ENCODE measurements around the gene LSP1. TPM values are rescaled to one million over a fixed set of nuclear protein-coding genes. Genes with fewer than 3 reads are reported as not detected.

LSP1 gene
- total and polyA plus RNA-seq, 2 donors from 2014 or later = 8.4 to 26.1 TPM

DNA sequence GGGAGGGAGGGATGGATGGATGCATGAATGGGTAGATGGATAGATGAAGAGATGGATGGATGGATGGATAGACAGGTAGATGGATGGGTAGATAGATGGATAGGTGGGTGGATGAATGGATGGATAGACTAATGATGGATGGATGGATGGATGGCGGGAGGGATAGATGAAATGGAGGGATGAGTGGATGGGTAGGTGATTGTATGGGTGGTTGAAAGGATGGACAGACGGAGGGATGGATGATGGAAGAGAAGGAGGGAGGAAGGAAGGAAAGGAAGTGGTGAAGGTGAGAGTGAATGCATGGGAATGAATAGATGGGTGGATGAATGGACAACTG is 62.9 kb downstream of the LSP1 start:
- FAIRE-seq (no peak), DNase-seq (no peak)
- Histone ChIP-seq H3K27ac (ENCODE audit: low read depth in 2 of 2, low read length in 2 of 2) (no peak overlapping the region), H3K36me3 (ENCODE audit: control insufficient read depth in 2 of 3, insufficient read depth in 3 of 3, low read length in 3 of 3) (no peaks in the 10 kb centered on the region), H3K27me3 (ENCODE audit: control insufficient read depth, insufficient read depth, low read length) (no peaks in the 10 kb centered on the region), H3K9me3 (ENCODE audit: control insufficient read depth in 2 of 3, insufficient read depth in 1 of 3, low read length in 3 of 3) (no peaks in the 10 kb centered on the region), H3K4me3 (ENCODE audit: low read length in 3 of 3) (no peak overlapping the region), H3K4me1 (ENCODE audit: control insufficient read depth in 2 of 3, insufficient read depth in 2 of 3, low read depth in 1 of 3, low read length in 3 of 3) (no peaks in the 10 kb centered on the region), H3K9ac (ENCODE audit: low read length in 3 of 3) (no peak overlapping the region)
- intact Hi-C loops (cut with DNase I) = loop anchor here (1.0 kb wide), 1 partner anchor 22 kb away; no protein-coding TSS in a partner anchor
- TF ChIP-seq, protein P1, sequence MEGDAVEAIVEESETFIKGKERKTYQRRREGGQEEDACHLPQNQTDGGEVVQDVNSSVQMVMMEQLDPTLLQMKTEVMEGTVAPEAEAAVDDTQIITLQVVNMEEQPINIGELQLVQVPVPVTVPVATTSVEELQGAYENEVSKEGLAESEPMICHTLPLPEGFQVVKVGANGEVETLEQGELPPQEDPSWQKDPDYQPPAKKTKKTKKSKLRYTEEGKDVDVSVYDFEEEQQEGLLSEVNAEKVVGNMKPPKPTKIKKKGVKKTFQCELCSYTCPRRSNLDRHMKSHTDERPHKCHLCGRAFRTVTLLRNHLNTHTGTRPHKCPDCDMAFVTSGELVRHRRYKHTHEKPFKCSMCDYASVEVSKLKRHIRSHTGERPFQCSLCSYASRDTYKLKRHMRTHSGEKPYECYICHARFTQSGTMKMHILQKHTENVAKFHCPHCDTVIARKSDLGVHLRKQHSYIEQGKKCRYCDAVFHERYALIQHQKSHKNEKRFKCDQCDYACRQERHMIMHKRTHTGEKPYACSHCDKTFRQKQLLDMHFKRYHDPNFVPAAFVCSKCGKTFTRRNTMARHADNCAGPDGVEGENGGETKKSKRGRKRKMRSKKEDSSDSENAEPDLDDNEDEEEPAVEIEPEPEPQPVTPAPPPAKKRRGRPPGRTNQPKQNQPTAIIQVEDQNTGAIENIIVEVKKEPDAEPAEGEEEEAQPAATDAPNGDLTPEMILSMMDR (IDR thresholded peaks at IDR 0.05; ENCODE audit: borderline replicate concordance, extremely low read depth, insufficient read depth) = no peak

DNA sequence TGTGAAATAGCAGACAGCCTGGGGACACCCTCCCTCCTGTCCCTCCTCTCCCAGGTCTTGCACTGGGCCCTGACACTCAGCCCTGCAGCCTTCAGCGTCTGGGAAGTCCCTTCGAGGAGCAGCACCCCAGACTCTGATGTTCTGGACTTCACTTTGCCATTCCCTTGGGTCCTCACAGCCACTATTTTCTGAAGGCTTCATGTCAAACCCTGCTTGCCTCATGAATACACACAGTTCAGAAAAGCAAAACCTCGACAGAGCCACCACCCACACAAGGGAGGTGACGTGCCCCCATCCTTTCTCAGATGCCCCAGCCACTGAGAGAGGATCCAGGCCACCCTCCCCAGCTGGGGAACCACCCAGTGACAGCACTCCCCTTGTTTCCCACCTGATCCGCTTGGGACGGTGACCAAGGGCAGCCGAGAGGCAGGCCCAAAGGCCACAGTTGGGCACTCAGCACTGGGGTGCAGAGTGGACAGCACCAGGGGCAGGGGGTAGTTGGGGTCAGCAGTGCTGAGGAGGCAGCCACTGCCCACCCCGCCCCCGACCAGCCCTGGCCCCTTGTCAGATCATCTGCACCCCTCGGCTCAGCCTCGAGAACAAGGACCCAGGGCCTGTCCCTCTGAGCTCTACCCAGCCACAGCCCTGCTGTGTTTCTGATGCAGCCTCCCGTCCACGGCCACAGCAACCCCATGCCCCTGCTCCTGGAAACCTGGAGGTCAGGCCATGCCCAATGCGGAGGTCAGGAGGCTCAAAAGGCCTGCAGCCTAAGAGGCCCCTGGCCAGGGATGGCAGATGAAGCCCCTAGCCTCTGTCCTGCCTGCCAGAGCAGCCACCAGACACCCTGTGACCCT is 63.5 kb downstream of the LSP1 start:
- H3K27ac ChIP-seq (ENCODE audit: low read depth in 2 of 2, low read length in 2 of 2) = no peak overlapping the region
- TF ChIP-seq, protein P1 (IDR thresholded peaks at IDR 0.05; ENCODE audit: borderline replicate concordance, extremely low read depth, insufficient read depth) = no peak
- H3K9ac ChIP-seq (ENCODE audit: low read length in 3 of 3) = no peak overlapping the region
- DNase-seq (no peak), FAIRE-seq (no peak)
- H3K36me3 ChIP-seq (ENCODE audit: control insufficient read depth in 2 of 3, insufficient read depth in 3 of 3, low read length in 3 of 3) = no peaks in the 10 kb centered on the region
- no peaks in the 10 kb centered on the region for H3K9me3 ChIP-seq (ENCODE audit: control insufficient read depth in 2 of 3, insufficient read depth in 1 of 3, low read length in 3 of 3)
- no peak overlapping the region for H3K4me3 ChIP-seq (ENCODE audit: low read length in 3 of 3)
- no peaks in the 10 kb centered on the region for H3K4me1 ChIP-seq (ENCODE audit: control insufficient read depth in 2 of 3, insufficient read depth in 2 of 3, low read depth in 1 of 3, low read length in 3 of 3)
- no peaks in the 10 kb centered on the region for H3K27me3 ChIP-seq (ENCODE audit: control insufficient read depth, insufficient read depth, low read length)
- intact Hi-C loops (cut with DNase I) = loop anchor here (1.0 kb wide), 1 partner anchor 23 kb away; no protein-coding TSS in a partner anchor

DNA sequence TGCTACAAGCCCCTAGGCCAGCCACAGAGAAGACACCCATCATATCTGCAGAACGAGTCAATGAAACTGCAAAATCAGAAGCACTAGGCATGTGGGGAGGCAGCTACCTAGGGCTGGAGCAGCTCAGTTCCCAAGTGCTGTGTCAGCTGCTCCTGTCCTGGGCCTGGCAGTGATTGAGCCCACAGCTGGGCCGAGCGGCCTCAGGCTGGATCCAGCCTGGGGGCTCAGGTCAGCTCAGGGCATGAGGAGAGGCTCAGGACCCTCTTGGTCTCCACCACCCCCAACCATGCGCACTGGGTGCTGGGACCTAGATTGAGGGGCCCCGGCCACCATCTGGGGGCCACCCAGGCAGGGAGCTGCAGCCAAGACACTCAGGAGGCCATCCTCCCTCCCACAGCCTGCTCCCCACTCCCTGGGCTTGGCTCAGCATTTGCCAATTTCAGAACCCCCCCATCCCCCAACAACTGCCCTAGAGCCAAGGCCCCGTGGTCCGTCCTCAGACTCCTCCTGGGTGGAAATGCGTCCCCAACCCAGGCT is 64.2 kb downstream of the LSP1 start:
- FAIRE-seq (no peak), DNase-seq (peak in 1 of 5 donors; percentile 55)
- no peaks in the 10 kb centered on the region for H3K27me3 ChIP-seq (ENCODE audit: control insufficient read depth, insufficient read depth, low read length)
- H3K4me1 ChIP-seq (ENCODE audit: control insufficient read depth in 2 of 3, insufficient read depth in 2 of 3, low read depth in 1 of 3, low read length in 3 of 3) = no peaks in the 10 kb centered on the region
- no peak overlapping the region for H3K4me3 ChIP-seq (ENCODE audit: low read length in 3 of 3)
- H3K9ac ChIP-seq (ENCODE audit: low read length in 3 of 3) = no peak overlapping the region
- H3K36me3 ChIP-seq (ENCODE audit: control insufficient read depth in 2 of 3, insufficient read depth in 3 of 3, low read length in 3 of 3) = no peaks in the 10 kb centered on the region
- H3K9me3 ChIP-seq (ENCODE audit: control insufficient read depth in 2 of 3, insufficient read depth in 1 of 3, low read length in 3 of 3) = no peaks in the 10 kb centered on the region
- TF ChIP-seq, protein P1 (IDR thresholded peaks at IDR 0.05; ENCODE audit: borderline replicate concordance, extremely low read depth, insufficient read depth) = no peak
- no peak overlapping the region for H3K27ac ChIP-seq (ENCODE audit: low read depth in 2 of 2, low read length in 2 of 2)
- intact Hi-C loops (cut with DNase I) = loop anchor here (1.0 kb wide), 1 partner anchor 24 kb away; no protein-coding TSS in a partner anchor
